GM12878 (cell line): ENCODE results near the gene PERM1.

Experiments
- CTCF ChIP-seq, 3 experiments: IDR thresholded peaks in 2 of 3; conservative IDR thresholded peaks in 1 of 3; 2 replicates each; pipeline ENCODE4 v1.5.1; 2011; ENCODE audit warnings: low read depth in 3 of 3, low read length in 3 of 3, mild to moderate bottlenecking in 3 of 3, control low read depth in 2 of 3, moderate library complexity in 2 of 3, inconsistent platforms in 1 of 3, mixed read lengths in 1 of 3; ENCODE audit not compliant: control insufficient read depth in 2 of 3, insufficient read depth in 1 of 3; ENCODE audit errors: extremely low read depth in 1 of 3
- EZH2 ChIP-seq: IDR thresholded peaks from 2 replicates; pipeline ENCODE4 v1.6.1; 2012; ENCODE audit warnings: low read depth, mild to moderate bottlenecking, control low read depth, inconsistent platforms, low read length, borderline replicate concordance; ENCODE audit not compliant: control insufficient read depth
- KDM1A ChIP-seq: fragments of 200-600 bp; sonication (generic); IDR thresholded peaks from 2 replicates; pipeline ENCODE4 v1.6.1; 2016; ENCODE audit warnings: borderline replicate concordance
- POLR2A ChIP-seq: IDR thresholded peaks from 2 replicates; pipeline ENCODE4 v1.6.1; 2011; ENCODE audit warnings: low read depth, mild to moderate bottlenecking, low read length
- TCF12 ChIP-seq: IDR thresholded peaks from 2 replicates; pipeline ENCODE4 v1.6.1; 2011; ENCODE audit warnings: low read depth, mild to moderate bottlenecking, low read length
- YY1 ChIP-seq: IDR thresholded peaks from 2 replicates; pipeline ENCODE4 v1.6.1; 2011; ENCODE audit warnings: low read depth, mild to moderate bottlenecking, low read length

- TF ChIP-seq TCF12 = no peak
- no peak for TF ChIP-seq CTCF (IDR thresholded peaks at IDR 0.05 in 2 of 3, conservative IDR thresholded peaks at IDR 0.05 in 1 of 3; ENCODE audit: control insufficient read depth in 2 of 3, extremely low read depth in 1 of 3, insufficient read depth in 1 of 3, low read depth in 3 of 3, low read length in 3 of 3)
- TF ChIP-seq YY1 = no peak
- TF ChIP-seq KDM1A = no peak
- no peak for TF ChIP-seq EZH2
- TF ChIP-seq POLR2A = no peak
Measured at GRCh38 chr1:944341-945325, 37.3 kb downstream of the PERM1 start.
